Peyer's patch (tissue), 4 donors: ENCODE data around the gene WDR43.

Experiments used
- POLR2A ChIP-seq, 2 donors: fragments of 450-650 bp; IDR thresholded peaks; one replicate each; pipeline ENCODE4 v1.5.1; 2017; ENCODE audit warnings: antibody characterized with exemption in 2 of 2, mild to moderate bottlenecking in 2 of 2, moderate library complexity in 2 of 2
- TF ChIP-seq, protein P1 (sequence below), 6 experiments: fragments of 450-650 bp in 4 of 6; fragments of 200-600 bp in 2 of 6; sonication (generic) in 1 of 6; IDR thresholded peaks; one replicate each; pipeline ENCODE4 v1.5.1; 2017 to 2019; ENCODE audit warnings: antibody characterized with exemption in 6 of 6, mild to moderate bottlenecking in 3 of 6, moderate library complexity in 1 of 6

DNA sequence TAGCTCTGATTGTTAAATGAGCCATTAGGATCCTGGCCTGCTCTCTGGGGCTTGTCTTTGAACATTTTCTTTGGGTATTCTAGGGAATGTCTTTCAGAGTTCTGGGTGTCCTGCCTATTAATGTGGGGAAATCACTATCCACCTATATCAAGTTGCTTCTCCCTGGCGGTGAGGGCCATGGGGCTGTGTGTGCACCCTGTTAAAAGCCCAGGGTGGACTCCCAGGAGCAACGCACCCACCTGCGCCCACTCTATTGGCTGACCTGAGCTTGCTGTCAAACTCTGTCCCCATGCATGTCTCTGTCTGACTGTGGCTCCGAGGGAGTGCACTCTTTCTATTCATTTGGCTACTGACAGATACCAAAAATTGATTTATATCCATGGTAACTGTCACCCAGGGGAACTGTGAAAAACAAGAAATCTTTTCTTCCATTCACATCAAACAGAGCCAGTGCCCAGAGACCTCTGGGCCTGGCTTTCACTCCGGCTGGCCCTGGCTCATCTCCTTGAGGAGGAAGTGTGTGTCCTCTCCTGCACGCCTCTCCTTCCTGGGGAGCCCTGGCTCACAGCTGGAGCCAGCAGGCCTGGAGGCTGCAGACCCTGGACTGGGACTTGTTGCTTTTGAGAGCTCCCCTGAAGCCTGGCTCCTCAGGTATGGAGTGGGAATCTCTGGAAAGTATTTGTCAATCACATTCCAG, 76.1 kb downstream of the WDR43 start:
- TF ChIP-seq, protein P1, sequence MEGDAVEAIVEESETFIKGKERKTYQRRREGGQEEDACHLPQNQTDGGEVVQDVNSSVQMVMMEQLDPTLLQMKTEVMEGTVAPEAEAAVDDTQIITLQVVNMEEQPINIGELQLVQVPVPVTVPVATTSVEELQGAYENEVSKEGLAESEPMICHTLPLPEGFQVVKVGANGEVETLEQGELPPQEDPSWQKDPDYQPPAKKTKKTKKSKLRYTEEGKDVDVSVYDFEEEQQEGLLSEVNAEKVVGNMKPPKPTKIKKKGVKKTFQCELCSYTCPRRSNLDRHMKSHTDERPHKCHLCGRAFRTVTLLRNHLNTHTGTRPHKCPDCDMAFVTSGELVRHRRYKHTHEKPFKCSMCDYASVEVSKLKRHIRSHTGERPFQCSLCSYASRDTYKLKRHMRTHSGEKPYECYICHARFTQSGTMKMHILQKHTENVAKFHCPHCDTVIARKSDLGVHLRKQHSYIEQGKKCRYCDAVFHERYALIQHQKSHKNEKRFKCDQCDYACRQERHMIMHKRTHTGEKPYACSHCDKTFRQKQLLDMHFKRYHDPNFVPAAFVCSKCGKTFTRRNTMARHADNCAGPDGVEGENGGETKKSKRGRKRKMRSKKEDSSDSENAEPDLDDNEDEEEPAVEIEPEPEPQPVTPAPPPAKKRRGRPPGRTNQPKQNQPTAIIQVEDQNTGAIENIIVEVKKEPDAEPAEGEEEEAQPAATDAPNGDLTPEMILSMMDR (IDR thresholded peaks at IDR 0.05): no peak
- TF ChIP-seq POLR2A (IDR thresholded peaks at IDR 0.05): no peak
